ENCODE results near the gene IFT20.

Gene IFT20

DNA sequence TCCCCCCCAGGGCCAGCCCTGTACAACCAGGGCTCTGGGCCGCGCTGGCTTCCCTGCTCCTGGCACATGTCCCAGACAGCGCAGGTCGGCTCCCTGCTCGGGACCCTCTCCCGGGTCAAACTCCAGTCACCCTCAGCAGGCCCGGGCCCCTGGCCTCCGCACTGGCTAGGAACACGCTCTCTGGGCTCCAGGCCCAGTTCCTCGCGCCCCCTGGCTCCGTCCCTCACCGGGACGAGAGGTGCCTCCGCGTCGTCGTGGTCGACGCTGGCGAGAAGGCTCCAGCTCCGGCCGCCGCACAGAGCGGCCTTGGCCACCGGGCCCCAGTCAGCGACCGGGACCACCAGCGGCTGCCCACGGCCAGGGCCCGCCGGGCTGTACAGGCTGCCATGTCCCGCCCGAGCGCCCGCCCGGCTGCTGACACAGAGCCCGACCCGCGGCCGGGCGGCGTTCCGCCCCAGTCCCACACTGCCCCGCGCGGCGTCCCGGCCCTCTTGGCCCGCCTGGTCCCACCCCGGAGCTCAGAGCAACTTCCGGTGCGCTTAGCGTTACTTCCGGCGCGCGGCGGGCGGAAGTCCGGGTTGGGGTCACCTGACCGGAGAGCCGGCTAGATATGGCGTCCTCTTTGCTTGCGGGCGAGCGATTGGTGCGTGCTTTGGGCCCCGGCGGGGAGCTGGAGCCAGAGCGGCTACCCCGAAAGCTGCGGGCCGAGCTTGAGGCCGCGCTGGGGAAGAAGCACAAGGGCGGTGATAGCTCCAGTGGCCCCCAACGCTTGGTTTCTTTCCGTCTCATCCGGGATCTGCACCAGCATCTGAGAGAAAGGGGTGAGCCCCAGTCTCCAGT, 22.0 kb upstream of the IFT20 start, which contains the start of gene POLDIP2:
Gene POLDIP2 (minus strand): TSS at position 467 of the 840 bp plus-strand sequence. CDS start 79 bp downstream, at position 388.
- H3K27me3 ChIP-seq, result no peaks in the 10 kb centered on the region
- H3K4me2 ChIP-seq, result peak within 1 kb of the TSS; percentile 88 to 99 (median 94)
- TF ChIP-seq Cebpa-rat (IDR thresholded peaks at IDR 0.05), result no peak
- H3K4me1 ChIP-seq, result peaks cover 21 to 32% (median 24%) of the 10 kb centered on the region in 10 experiments
- H3K36me3 ChIP-seq, result peaks cover 67 to 74% (median 71%) of the 10 kb centered on the region in 11 experiments
- peak within 1 kb of the TSS; percentile 95 to 99 (median 97) for H3K9ac ChIP-seq
- H3K9me3 ChIP-seq (replicated peaks in 1 of 11), result no peaks in the 10 kb centered on the region
- peaks cover 0 to 12% (median 0%) of the 10 kb centered on the region in 11 experiments; a peak in 3 of 22 replicates for H4K20me1 ChIP-seq
- peak within 1 kb of the TSS; percentile 84 to 96 (median 92) for H3K27ac ChIP-seq
- H3K4me3 ChIP-seq, result peak within 1 kb of the TSS; percentile 74 to 98 (median 91)

DNA sequence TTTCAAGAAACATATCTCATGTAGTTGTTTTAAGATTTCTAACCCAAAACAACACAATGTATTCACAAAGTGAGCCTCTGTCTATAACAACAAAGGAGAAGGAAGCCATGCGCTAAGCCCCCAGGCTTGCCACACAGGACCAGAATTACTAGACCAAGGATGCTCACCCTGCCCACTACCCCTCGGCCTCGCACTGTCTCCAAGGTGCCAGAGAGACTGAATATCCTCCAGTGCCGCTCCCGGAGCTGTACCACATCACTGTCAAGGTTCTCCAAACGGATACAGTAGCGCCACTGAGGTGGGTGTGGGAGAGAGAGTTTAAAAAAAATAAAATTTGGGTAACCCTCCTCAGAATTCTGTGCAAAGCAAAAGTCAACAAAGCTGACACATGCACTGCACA, 15.0 kb upstream of the IFT20 start:
- H3K27ac ChIP-seq, result no peak overlapping the region
- no peaks in the 10 kb centered on the region for H3K27me3 ChIP-seq
- H3K9me3 ChIP-seq (replicated peaks in 1 of 11), result no peaks in the 10 kb centered on the region
- TF ChIP-seq Cebpa-rat (IDR thresholded peaks at IDR 0.05), result no peak
- peaks cover 0 to 5% (median 0%) of the 10 kb centered on the region in 10 experiments; a peak in 4 of 20 replicates for H3K4me1 ChIP-seq
- peaks cover 99 to 100% (median 100%) of the 10 kb centered on the region in 11 experiments for H3K36me3 ChIP-seq
- no peak overlapping the region for H3K4me3 ChIP-seq
- H4K20me1 ChIP-seq, result peaks cover 0 to 51% (median 24%) of the 10 kb centered on the region in 11 experiments; a peak in 12 of 22 replicates
- no peak overlapping the region for H3K9ac ChIP-seq
- H3K4me2 ChIP-seq, result no peak overlapping the region

DNA sequence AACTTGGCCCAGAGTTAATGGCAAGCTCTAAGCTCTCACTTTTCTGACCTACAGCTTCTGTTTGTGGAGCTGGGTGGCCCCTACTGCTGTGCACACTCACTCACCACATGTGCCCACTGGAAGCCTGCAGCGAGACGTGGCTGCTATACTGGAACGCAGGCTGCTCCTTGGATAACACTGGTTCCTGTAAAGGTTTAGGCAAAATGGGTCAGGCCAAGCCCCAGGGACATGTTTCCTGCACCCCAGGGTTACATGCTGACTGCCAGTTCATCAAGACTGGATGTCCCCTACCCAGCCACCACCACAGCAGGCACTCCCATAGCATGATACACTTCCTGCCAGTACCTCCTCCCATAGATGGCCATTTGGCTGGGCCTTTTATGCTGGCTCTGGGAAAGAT, 13.7 kb upstream of the IFT20 start:
- H3K36me3 ChIP-seq, result peaks cover 99 to 100% (median 100%) of the 10 kb centered on the region in 11 experiments
- peaks cover 0 to 11% (median 0%) of the 10 kb centered on the region in 10 experiments; a peak in 2 of 20 replicates for H3K4me1 ChIP-seq
- no peak for TF ChIP-seq Cebpa-rat (IDR thresholded peaks at IDR 0.05)
- H3K4me2 ChIP-seq, result no peak overlapping the region
- no peak overlapping the region for H3K9ac ChIP-seq
- H4K20me1 ChIP-seq, result peaks cover 0 to 63% (median 37%) of the 10 kb centered on the region in 11 experiments; a peak in 12 of 22 replicates
- H3K27me3 ChIP-seq, result no peaks in the 10 kb centered on the region
- H3K9me3 ChIP-seq (replicated peaks in 1 of 11), result no peaks in the 10 kb centered on the region
- H3K27ac ChIP-seq, result no peak overlapping the region
- no peak overlapping the region for H3K4me3 ChIP-seq

DNA sequence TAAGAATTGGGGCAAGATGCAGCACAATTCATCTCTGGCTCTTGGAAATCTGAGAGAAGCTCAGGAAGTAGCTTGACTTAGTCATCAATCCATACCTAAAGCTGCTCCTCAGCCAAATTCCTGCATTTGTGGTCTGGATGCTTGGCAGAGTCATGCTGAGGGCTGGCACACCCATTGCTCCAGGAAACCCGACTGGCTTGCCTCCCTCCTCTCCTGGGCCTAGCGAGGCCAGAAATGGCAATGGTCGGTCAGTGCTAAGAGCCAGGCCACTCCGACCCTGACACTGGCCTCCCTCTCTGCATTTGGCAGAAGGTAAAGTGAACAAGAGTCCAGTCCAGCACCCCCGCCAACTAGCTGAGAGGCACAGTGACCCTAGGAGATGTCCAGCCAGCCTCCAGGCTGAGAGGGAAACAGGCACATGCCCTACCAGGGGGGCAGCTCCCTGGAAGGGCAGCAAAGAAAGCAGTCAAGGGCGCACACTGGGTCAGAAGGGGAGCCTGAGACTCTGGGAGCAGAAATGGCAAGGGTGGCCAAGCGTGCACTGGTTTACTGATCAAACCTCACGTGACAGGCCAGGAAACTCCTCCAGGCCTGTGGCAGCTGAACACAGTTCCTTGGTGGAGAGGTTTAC, 12.1 kb upstream of the IFT20 start:
- no peak for TF ChIP-seq Cebpa-rat (IDR thresholded peaks at IDR 0.05)
- Histone ChIP-seq H3K4me3 (no peak overlapping the region), H3K4me1 (peaks cover 0 to 11% (median 0%) of the 10 kb centered on the region in 10 experiments; a peak in 2 of 20 replicates), H3K9ac (no peak overlapping the region; a peak in 1 of 22 replicates), H3K4me2 (no peak overlapping the region), H3K36me3 (peaks cover 97 to 100% (median 98%) of the 10 kb centered on the region in 11 experiments), H3K27ac (no peak overlapping the region), H4K20me1 (peaks cover 0 to 63% (median 37%) of the 10 kb centered on the region in 11 experiments; a peak in 12 of 22 replicates), H3K27me3 (no peaks in the 10 kb centered on the region), H3K9me3 (replicated peaks in 1 of 11) (no peaks in the 10 kb centered on the region)

DNA sequence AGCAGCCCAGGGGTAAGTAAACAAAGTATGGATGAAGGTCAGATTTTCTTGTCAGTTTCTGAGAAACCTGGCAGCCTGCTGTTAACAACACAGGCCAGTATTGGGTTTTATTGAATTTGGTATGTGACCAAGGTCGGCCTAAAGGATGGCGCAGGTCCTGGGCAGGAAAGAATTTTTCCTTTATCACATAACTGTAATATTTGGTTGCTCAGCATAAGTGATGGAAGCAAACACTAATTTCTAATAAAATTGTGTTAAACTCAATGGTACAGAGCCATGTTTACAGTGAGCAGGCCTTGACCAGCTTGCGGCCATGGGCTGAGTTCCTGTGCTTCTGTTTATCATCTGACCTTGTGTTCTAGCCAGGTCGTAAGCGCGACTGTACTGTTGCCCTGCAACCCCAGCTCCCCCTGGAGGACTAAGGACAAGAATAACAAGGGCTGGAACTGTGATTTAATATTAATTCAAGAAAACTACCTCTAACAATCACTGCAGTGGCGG, 11.5 kb upstream of the IFT20 start:
- Histone ChIP-seq H3K9ac (no peak overlapping the region), H3K27ac (no peak overlapping the region), H3K36me3 (peaks cover 97 to 100% (median 98%) of the 10 kb centered on the region in 11 experiments), H3K4me2 (no peak overlapping the region), H3K4me1 (peaks cover 0 to 11% (median 0%) of the 10 kb centered on the region in 10 experiments; a peak in 2 of 20 replicates), H4K20me1 (peaks cover 0 to 66% (median 37%) of the 10 kb centered on the region in 11 experiments; a peak in 12 of 22 replicates), H3K4me3 (no peak overlapping the region), H3K27me3 (no peaks in the 10 kb centered on the region), H3K9me3 (replicated peaks in 1 of 11) (no peaks in the 10 kb centered on the region)
- no peak for TF ChIP-seq Cebpa-rat (IDR thresholded peaks at IDR 0.05)

DNA sequence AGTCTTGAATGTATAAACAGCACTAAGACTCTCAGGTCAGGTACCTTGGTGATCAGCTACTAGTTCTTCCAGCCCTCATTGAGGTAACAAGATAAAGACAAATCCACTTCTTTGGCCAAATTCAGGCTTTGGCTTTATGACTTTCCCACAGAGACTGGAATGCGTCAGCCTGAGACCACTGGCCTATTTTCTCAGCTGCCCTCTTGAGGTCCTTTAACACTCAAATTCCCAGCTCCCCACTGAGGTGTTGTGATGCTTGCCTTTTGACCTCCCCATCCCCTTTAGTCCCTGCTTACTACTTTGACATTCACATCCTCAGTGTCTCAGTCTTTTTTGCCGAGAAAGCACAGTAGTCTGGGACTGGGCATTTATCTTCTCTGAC, 10.9 kb upstream of the IFT20 start:
- peaks cover 0 to 72% (median 37%) of the 10 kb centered on the region in 11 experiments; a peak in 12 of 22 replicates for H4K20me1 ChIP-seq
- no peaks in the 10 kb centered on the region for H3K27me3 ChIP-seq
- no peak overlapping the region for H3K9ac ChIP-seq
- no peak overlapping the region for H3K4me2 ChIP-seq
- H3K27ac ChIP-seq, result no peak overlapping the region
- TF ChIP-seq Cebpa-rat (IDR thresholded peaks at IDR 0.05), result no peak
- no peak overlapping the region for H3K4me3 ChIP-seq
- H3K36me3 ChIP-seq, result peaks cover 97 to 100% (median 98%) of the 10 kb centered on the region in 11 experiments
- no peaks in the 10 kb centered on the region for H3K9me3 ChIP-seq (replicated peaks in 1 of 11)
- peaks cover 0 to 11% (median 0%) of the 10 kb centered on the region in 10 experiments; a peak in 2 of 20 replicates for H3K4me1 ChIP-seq

DNA sequence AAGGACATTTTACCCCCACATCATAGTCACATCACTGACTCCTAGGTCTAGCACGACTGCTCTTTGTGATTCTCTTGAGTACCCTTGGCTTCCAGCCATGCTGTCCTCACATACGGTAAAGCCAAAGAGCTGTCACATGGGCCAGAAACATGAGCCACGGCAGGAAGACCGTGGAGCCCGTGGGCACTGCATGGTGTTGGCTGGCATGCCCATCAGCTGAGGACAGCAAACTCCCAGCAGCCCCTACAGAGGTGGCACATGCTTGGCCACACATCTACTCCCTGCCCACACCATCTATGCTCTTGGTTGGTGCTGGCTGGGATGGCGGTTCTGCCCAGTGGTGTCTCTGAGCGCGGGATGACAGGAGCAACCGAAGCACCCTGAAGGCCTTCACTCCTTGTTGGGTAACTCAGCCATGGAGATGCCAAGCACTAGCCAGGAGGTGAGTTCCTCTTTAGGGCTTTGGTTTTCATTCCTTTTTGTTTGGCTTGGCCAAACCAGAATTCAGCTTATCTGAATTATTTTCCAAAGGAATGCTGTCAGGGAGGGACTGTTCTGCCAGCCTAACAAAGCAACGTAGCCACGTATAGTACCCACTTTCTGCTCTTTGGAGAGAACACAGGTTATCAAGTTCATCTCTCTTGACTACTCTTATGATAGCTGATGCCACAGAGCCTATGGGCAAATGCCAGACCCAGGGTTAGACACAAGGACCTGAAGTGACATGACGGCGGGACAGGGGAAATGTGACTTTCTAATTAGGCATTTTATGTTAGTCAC, 10.3 kb upstream of the IFT20 start:
- H3K4me1 ChIP-seq, result peaks cover 0 to 11% (median 0%) of the 10 kb centered on the region in 10 experiments; a peak in 2 of 20 replicates
- TF ChIP-seq Cebpa-rat (IDR thresholded peaks at IDR 0.05), result no peak
- no peaks in the 10 kb centered on the region for H3K9me3 ChIP-seq (replicated peaks in 1 of 11)
- H4K20me1 ChIP-seq, result peaks cover 0 to 71% (median 37%) of the 10 kb centered on the region in 11 experiments; a peak in 12 of 22 replicates
- H3K27me3 ChIP-seq, result no peaks in the 10 kb centered on the region
- H3K27ac ChIP-seq, result no peak overlapping the region
- H3K9ac ChIP-seq, result no peak overlapping the region
- no peak overlapping the region for H3K4me2 ChIP-seq
- no peak overlapping the region for H3K4me3 ChIP-seq
- H3K36me3 ChIP-seq, result peaks cover 97 to 100% (median 98%) of the 10 kb centered on the region in 11 experiments

DNA sequence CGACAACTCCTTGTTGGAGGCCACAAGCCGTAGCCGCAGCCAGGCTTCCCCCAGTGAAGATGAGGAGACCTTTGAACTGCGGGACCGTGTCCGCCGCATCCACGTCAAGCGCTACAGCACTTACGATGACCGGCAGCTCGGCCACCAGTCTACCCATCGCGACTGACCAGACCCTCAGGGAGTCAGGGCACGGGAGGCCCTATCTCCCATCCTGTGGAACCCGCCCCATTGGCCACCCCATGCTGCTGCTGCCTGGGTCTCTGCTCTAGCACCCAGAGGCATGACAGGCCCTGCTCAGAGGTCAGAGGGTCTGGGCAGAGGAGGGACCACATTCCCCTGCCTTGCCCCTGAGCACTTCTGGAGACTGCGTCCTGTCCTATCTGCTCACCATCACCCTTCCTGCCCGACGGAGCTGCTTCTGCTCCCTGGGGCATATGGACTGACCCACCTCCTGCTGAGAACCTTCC, 9.2 kb upstream of the IFT20 start:
- Histone ChIP-seq H3K27ac (no peak overlapping the region), H3K4me1 (peaks cover 0 to 11% (median 0%) of the 10 kb centered on the region in 10 experiments; a peak in 2 of 20 replicates), H3K9me3 (replicated peaks in 1 of 11) (no peaks in the 10 kb centered on the region), H3K36me3 (peaks cover 93 to 100% (median 97%) of the 10 kb centered on the region in 11 experiments), H3K4me3 (no peak overlapping the region), H4K20me1 (peaks cover 0 to 69% (median 37%) of the 10 kb centered on the region in 11 experiments; a peak in 12 of 22 replicates), H3K9ac (no peak overlapping the region), H3K27me3 (no peaks in the 10 kb centered on the region), H3K4me2 (no peak overlapping the region)
- TF ChIP-seq Cebpa-rat (IDR thresholded peaks at IDR 0.05), result no peak
